Stimulated activated CD4-positive, alpha-beta T cell treated with anti-CD3 and anti-CD28 coated beads, Interleukin-15, amount 100 ng/mL, for 48 hours (primary cell): ENCODE results near the gene NOC2L.

ENCODE experiments used
- DNase-seq, 2 donors: peaks; one replicate each; pipeline ENCODE4 v3.0.0-alpha.2; 2020; ENCODE audit warnings: low read depth in 2 of 2

The NOC2L gene

GRCh38 chr1:929712-930632 is 29.1 kb downstream of the NOC2L start:
- no peak for DNase-seq

GRCh38 chr1:928825-929661 is 30.0 kb downstream of the NOC2L start:
- no peak for DNase-seq

- no peak for DNase-seq
Observed at GRCh38 chr1:927748-928147, 31.3 kb downstream of the NOC2L start.

GRCh38 chr1:927234-927633 is 31.8 kb downstream of the NOC2L start:
- no peak for DNase-seq

- no peak for DNase-seq
Observed at GRCh38 chr1:925561-926421, 33.3 kb downstream of the NOC2L start.

GRCh38 chr1:924656-925560 is 34.1 kb downstream of the NOC2L start:
- DNase-seq: no peak

GRCh38 chr1:923991-924655 is 34.9 kb downstream of the NOC2L start:
- no peak for DNase-seq

GRCh38 chr1:923131-923990 is 35.7 kb downstream of the NOC2L start, which contains the start of gene SAMD11:
Gene SAMD11 (plus strand): TSS chr1:923923. CDS start chr1:924432, 509 bp downstream.
- no peak for DNase-seq

GRCh38 chr1:921011-921837 is 37.8 kb downstream of the NOC2L start:
- no peak for DNase-seq

- no peak for DNase-seq
Observed at GRCh38 chr1:920521-920920, 38.5 kb downstream of the NOC2L start.

GRCh38 chr1:920010-920409 is 39.0 kb downstream of the NOC2L start:
- DNase-seq: no peak

- no peak for DNase-seq
Observed at GRCh38 chr1:919271-919872, 39.7 kb downstream of the NOC2L start.

GRCh38 chr1:918843-919242 is 40.2 kb downstream of the NOC2L start:
- no peak for DNase-seq

GRCh38 chr1:918353-918752 is 40.7 kb downstream of the NOC2L start:
- DNase-seq: no peak

- no peak for DNase-seq
Observed at GRCh38 chr1:917466-918091, 41.5 kb downstream of the NOC2L start.

- no peak for DNase-seq
Observed at GRCh38 chr1:917076-917459, 42.0 kb downstream of the NOC2L start.
